ENCODE data around the gene C2orf69. TPM values are rescaled to one million over a fixed set of nuclear protein-coding genes. Genes with fewer than 3 reads are reported as not detected.

The C2orf69 gene
- total and polyA plus RNA-seq, 4 donors = 4.5 to 11.1 (median 6.8) TPM

- H3K4me1 ChIP-seq (ENCODE audit: control insufficient read depth in 5 of 5, insufficient read depth in 5 of 5, low read length in 5 of 5) = no peaks in the 10 kb centered on the region
- ATAC-seq (ENCODE audit: insufficient read depth, low FRiP score) = no peak
- H3K27me3 ChIP-seq (ENCODE audit: control insufficient read depth in 3 of 3, insufficient read depth in 3 of 3, low read length in 2 of 3) = peaks cover 0 to 22% (median 10%) of the 10 kb centered on the region in 3 donors
- H3K36me3 ChIP-seq (ENCODE audit: control insufficient read depth in 4 of 4, insufficient read depth in 4 of 4, low read length in 4 of 4) = no peaks in the 10 kb centered on the region
- 65 to 76% methylated on average over 5 of the region's 5 CpGs for WGBS, 2 donors
- H3K27ac ChIP-seq (ENCODE audit: low read depth in 1 of 2, low read length in 1 of 2) = no peak overlapping the region
- H3K4me3 ChIP-seq = no peak overlapping the region
- no peak overlapping the region for H3K9ac ChIP-seq (ENCODE audit: insufficient read depth in 1 of 2, low read length in 2 of 2)
- no peak for TF ChIP-seq CTCF (IDR thresholded peaks at IDR 0.05; ENCODE audit: control extremely low read depth, extremely low read depth)
- no peaks in the 10 kb centered on the region for H3K9me3 ChIP-seq (ENCODE audit: control insufficient read depth in 4 of 4, insufficient read depth in 3 of 4, low read length in 3 of 4)
- no peak for DNase-seq
Measured at GRCh38 chr2:199868431-199869226, 42.5 kb upstream of the C2orf69 start.

- Histone ChIP-seq H3K9ac (ENCODE audit: insufficient read depth in 1 of 2, low read length in 2 of 2) (no peak overlapping the region), H3K9me3 (ENCODE audit: control insufficient read depth in 4 of 4, insufficient read depth in 3 of 4, low read length in 3 of 4) (peaks cover 0 to 3% (median 0%) of the 10 kb centered on the region in 4 donors), H3K27ac (ENCODE audit: low read depth in 1 of 2, low read length in 1 of 2) (no peak overlapping the region), H3K4me1 (ENCODE audit: control insufficient read depth in 5 of 5, insufficient read depth in 5 of 5, low read length in 5 of 5) (no peaks in the 10 kb centered on the region), H3K36me3 (ENCODE audit: control insufficient read depth in 4 of 4, insufficient read depth in 4 of 4, low read length in 4 of 4) (no peaks in the 10 kb centered on the region), H3K27me3 (ENCODE audit: control insufficient read depth in 3 of 3, insufficient read depth in 3 of 3, low read length in 2 of 3) (peaks cover 0 to 18% (median 10%) of the 10 kb centered on the region in 3 donors), H3K4me3 (no peak overlapping the region)
- ATAC-seq (ENCODE audit: insufficient read depth, low FRiP score) (no peak), DNase-seq (no peak)
- TF ChIP-seq CTCF (IDR thresholded peaks at IDR 0.05; ENCODE audit: control extremely low read depth, extremely low read depth) = no peak
- 41 to 56% methylated on average over 1 of the region's 1 CpG for WGBS, 2 donors
Measured at GRCh38 chr2:199869227-199869541, 41.9 kb upstream of the C2orf69 start.

GRCh38 chr2:199869653-199870052, 41.4 kb upstream of the C2orf69 start:
- WGBS, 2 donors = 61 to 76% methylated on average over 1 of the region's 1 CpG
- no peak for TF ChIP-seq CTCF (IDR thresholded peaks at IDR 0.05; ENCODE audit: control extremely low read depth, extremely low read depth)
- H3K4me3 ChIP-seq = no peak overlapping the region
- peaks cover 0 to 15% (median 10%) of the 10 kb centered on the region in 3 donors for H3K27me3 ChIP-seq (ENCODE audit: control insufficient read depth in 3 of 3, insufficient read depth in 3 of 3, low read length in 2 of 3)
- ATAC-seq (ENCODE audit: insufficient read depth, low FRiP score) (no peak), DNase-seq (no peak)
- peaks cover 0 to 3% (median under 1%) of the 10 kb centered on the region in 4 donors for H3K9me3 ChIP-seq (ENCODE audit: control insufficient read depth in 4 of 4, insufficient read depth in 3 of 4, low read length in 3 of 4)
- H3K9ac ChIP-seq (ENCODE audit: insufficient read depth in 1 of 2, low read length in 2 of 2) = no peak overlapping the region
- no peak overlapping the region for H3K27ac ChIP-seq (ENCODE audit: low read depth in 1 of 2, low read length in 1 of 2)
- no peaks in the 10 kb centered on the region for H3K36me3 ChIP-seq (ENCODE audit: control insufficient read depth in 4 of 4, insufficient read depth in 4 of 4, low read length in 4 of 4)
- no peaks in the 10 kb centered on the region for H3K4me1 ChIP-seq (ENCODE audit: control insufficient read depth in 5 of 5, insufficient read depth in 5 of 5, low read length in 5 of 5)
